Activated effector memory CD4-positive, alpha-beta T cell treated with anti-CD3 and anti-CD28 coated beads, Interleukin-2, amount 50 U/mL, for 16 hours (primary cell): Measurements from ENCODE around the gene SMPD4.
"Not testable (repeated sequence)": the region's sequence is repeated elsewhere in the genome, so short reads cannot be mapped to it uniquely, and the experiment has no call there.

Source experiments
- DNase-seq: peaks from one replicate; pipeline ENCODE4 v3.0.0-alpha.2; 2020

The SMPD4 gene

GRCh38 chr2:130185896-130186295 is 4.5 kb upstream of the SMPD4 start:
- DNase-seq, result peak; percentile 60

GRCh38 chr2:130185436-130185835 is 4.0 kb upstream of the SMPD4 start:
- no peak for DNase-seq

DNA sequence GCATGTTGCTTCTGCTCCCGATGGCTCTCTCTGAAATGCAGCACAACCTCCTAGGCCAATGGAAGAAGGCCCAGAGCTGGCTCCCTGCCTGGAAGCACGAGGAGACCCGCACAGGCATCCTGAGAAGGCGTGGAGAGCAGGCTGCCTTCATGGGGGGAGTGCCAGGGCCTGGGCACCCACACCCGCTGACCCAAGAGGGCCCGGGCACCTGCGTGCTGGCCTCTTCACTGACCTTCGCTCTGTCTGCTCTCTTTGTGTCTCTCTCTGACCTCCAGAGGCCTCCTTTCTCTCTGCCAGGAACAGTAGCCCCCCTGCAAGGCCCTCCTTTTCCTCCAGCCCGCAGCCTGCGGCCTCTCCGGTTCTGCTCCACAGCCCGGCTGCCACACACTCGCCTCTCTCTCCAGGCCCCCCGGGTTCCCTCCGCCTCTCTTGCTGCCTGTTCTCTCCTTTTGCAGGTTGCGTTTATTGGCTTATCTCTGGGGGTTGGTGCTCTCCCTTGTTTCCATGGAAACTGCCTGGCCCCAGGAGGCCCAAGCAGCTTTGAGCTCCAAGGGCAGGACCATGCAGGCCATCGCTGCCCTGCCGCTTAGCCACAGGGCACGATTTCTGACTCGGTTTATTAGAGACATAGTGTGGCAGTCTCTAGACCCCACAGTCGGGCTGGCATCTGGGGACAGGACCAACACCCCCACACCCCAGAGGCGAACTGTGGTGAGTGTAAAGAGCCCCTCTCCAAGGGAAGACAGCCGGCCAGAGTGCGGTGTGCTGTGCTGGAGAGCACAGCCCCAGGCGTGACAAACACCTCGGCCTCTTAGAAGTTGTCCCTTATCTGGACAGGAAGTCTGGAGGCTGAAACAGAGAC is 2.3 kb upstream of the SMPD4 start:
- peak; percentile 61 for DNase-seq

- DNase-seq, result peak; percentile 62
Observed at GRCh38 chr2:130182826-130183511, 1.6 kb upstream of the SMPD4 start.

DNA sequence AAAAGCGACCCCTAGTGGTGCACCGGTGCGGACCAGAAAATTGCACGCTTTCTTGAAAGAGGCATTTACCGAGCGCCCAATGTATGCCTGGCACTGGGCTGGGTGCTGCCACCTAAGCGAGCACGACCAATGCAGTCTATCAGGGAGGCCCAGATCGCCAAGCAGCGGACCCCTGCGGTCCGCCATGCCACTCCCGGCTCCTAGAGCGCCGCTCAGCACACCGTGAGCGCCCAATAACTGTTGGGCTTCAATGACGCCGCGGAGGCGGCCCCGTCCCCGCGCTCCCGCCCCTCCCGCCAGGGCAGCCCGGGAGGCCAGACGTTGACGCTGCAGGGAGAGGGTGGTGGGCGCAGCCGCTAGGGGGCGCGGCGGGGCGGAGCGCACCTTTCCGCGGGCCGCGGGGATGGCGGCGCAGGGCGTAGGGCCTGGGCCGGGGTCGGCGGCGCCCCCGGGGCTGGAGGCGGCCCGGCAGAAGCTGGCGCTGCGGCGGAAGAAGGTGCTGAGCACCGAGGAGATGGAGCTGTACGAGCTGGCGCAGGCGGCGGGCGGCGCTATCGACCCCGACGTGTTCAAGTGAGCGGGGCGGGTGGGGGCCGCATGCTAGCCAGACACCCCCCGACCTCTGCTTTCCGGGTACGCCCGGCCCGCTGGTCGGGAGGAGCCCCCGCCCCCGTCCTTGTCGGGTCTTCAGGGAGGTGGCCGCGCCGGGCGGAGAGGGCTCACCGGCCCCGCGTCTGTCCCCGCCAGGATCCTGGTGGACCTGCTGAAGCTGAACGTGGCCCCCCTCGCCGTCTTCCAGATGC is 679 bp upstream of the SMPD4 start, which contains the start of gene MZT2B:
TSS of gene MZT2B (plus strand) at position 383 of the 803 bp plus-strand sequence. CDS start at position 404, 21 bp downstream.
- DNase-seq, result peak; percentile 97

GRCh38 chr2:130180404-130181324 is 738 bp downstream of the SMPD4 start:
- peak; percentile 56 for DNase-seq

DNA sequence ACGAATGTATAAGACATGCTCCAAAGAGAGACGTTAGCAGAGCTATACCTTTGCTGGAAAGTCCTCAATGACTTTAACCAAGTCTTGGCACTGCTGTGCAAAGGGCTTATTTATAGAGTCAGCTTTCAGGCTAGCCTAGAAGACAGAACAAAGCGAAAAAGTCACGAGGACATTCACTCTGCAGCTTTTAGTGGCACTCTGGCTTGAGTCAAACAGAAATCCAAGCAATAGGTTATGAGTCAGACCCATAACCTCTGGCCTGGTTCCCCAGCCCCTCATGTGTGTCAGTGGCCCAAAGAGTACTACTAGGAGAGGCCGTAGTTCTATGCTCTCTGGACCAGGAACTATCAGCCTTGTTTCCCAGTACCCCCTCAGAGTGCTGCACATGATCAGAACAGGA is 6.5 kb downstream of the SMPD4 start:
- not testable (repeated sequence) for DNase-seq

- no peak for DNase-seq
Observed at GRCh38 chr2:130169896-130170295, 11.5 kb downstream of the SMPD4 start.

DNA sequence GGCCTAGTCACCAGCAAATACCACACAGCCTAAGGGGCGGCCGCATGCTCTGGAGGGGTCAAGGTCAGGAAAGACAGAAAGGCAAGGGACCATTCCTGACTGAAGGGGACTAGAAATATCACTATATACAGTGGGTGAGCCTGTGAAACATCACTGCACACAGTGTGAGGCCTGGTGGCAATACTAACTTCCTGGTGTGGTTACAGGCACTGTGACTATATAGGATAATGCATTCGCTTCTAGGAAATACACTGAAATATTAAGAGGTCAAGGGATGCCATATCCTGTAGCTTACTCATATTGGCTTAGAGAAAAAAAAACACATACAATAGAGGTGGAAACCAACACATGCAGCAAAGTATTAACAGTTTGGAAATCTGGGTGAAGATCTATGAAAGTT is 12.2 kb downstream of the SMPD4 start:
- not testable (repeated sequence) for DNase-seq

- not testable (repeated sequence) for DNase-seq
Observed at GRCh38 chr2:130166611-130167010, 14.8 kb downstream of the SMPD4 start.

GRCh38 chr2:130165293-130166016 is 15.9 kb downstream of the SMPD4 start:
- DNase-seq, result no peak

- DNase-seq, result no peak
Observed at GRCh38 chr2:130162968-130163367, 18.4 kb downstream of the SMPD4 start.

DNA sequence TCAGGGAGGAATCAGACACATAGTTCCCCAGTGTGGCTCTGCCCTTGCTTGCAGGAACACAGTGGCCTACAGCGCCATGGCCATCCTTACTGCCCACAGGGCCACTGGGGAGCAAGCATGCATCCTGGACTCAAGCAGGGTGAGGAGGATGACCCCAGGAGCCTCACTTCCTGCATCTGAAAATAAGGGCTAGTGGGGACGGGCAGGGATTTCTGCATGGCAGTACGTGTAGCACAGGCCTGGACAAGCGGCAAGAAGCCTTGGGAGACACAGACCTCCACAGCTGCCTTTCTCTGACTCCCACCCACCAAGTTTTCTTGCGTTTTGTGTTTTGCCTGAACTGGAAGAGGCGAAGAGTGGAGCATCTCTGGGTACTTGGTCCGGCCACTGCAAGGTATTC is 18.9 kb downstream of the SMPD4 start:
- DNase-seq, result not testable (repeated sequence)

- not testable (repeated sequence) for DNase-seq
Observed at GRCh38 chr2:130160838-130161705, 20.3 kb downstream of the SMPD4 start.

DNA sequence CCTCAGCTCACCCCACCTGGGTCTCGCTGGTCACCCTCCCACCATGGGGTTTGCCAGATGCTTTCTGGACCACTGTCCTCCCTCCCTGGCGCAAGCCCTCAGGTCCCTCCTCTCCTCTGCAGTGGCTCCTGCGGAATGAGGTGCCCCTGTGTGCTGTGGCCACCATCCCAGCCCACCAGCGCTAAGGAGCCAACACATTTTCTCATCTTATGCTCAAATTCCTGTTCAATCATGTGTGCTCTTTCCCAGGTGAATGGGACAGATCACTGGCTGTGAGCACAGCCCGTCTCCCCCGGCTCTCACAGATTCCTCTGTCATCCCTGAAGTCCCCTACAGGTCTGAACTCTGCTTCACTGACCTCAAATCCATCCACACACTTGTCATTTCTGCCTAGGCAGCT is 21.3 kb downstream of the SMPD4 start:
- no peak for DNase-seq

DNA sequence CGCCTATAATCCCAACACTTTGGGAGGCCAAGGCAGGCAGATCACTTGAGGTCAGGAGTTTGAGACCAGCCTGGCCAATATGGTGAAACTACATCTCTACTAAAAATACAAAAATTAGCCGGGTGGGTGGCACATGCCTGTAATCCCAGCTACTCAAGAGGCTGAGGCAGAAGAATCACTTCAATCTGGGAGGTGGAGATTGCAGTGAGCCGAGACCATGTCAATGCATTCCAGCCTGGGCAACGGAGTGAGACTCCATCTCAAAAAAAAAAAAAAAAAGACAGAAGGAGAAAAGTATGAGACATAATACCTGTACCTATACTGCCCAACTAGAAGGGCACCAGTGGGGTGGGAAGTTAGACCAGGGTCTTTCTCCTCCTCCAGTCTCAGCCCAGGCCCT is 22.0 kb downstream of the SMPD4 start:
- DNase-seq, result not testable (repeated sequence)

DNA sequence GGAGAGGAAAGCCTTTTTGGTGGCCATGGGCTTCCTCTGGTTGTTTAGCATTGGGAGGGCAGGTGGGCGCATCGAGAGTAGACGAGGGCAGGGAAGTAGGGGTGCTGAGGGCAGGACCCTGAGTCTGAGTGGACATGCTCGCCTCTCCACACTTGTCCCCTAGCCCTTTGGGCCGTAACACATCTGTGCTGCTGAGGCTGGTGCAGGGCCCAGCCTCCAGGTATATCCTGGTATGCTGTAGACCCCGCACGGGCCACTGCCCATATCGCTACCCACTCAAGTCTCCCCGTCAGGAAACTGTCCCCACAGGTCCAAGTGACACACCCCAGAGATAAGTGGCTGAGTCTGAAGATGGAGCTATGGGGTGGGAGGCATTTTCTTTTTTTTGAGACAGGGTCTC is 22.8 kb downstream of the SMPD4 start:
- no peak for DNase-seq

- DNase-seq, result not testable (repeated sequence)
Observed at GRCh38 chr2:130157825-130158514, 23.4 kb downstream of the SMPD4 start.

DNA sequence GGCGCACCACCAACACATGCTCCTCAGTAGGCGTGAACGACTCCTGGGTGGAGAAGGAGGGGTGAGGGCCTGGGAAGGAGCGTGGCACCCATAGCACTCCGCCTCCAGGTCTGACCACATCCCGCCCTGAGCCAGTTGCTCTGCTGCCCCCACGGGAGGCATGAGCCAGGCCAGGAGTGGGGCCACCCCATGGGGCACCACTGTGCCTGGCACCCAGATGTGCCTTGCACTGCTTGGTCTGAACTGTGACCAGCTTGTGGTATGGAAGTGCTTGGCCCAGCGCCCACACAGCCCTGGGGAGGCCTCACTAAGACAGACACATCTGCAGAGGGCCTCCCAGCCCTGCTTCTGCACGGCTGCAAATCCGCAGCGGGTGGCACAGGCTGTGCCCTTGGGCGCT is 24.0 kb downstream of the SMPD4 start:
- not testable (repeated sequence) for DNase-seq

GRCh38 chr2:130156624-130157004 is 24.8 kb downstream of the SMPD4 start:
- no peak for DNase-seq
